Mesendoderm (in vitro differentiated cells): ENCODE measurements around the gene SCAP.

Experiments
- DNase-seq: peaks from one replicate; pipeline ENCODE4 v3.0.0; 2013
- H2AK5ac ChIP-seq: 2 replicates; pipeline ENCODE4 v1.6.1; 2013; ENCODE audit warnings: low read length, inconsistent platforms
- H2BK120ac ChIP-seq: 2 replicates; pipeline ENCODE4 v1.6.1; 2013; ENCODE audit warnings: low read depth, mild to moderate bottlenecking, low read length, moderate library complexity, mixed read lengths
- H2BK15ac ChIP-seq: replicated peaks from 2 replicates; pipeline ENCODE4 v1.6.1; 2013; ENCODE audit warnings: low read depth, mild to moderate bottlenecking, moderate library complexity
- H2BK5ac ChIP-seq: 2 replicates; pipeline ENCODE4 v1.6.1; 2013; ENCODE audit warnings: low read length, inconsistent platforms
- H3K18ac ChIP-seq: 2 replicates; pipeline ENCODE4 v1.6.1; 2013; ENCODE audit warnings: mild to moderate bottlenecking, low read length, mixed read lengths
- H3K23ac ChIP-seq: one replicate; pipeline ENCODE4 v1.6.1; 2013; ENCODE audit warnings: low read length
- H3K27ac ChIP-seq: 2 replicates; pipeline ENCODE4 v1.5.1; 2013; ENCODE audit warnings: low read depth, mild to moderate bottlenecking, inconsistent platforms, low read length, moderate library complexity
- H3K27me3 ChIP-seq: 2 replicates; pipeline ENCODE4 v1.6.1; 2013; ENCODE audit warnings: low read length, control low read depth, mild to moderate bottlenecking, inconsistent platforms; ENCODE audit not compliant: insufficient read depth, poor library complexity
- H3K36me3 ChIP-seq: 2 replicates; pipeline ENCODE4 v1.6.1; 2013; ENCODE audit warnings: low read length, inconsistent platforms; ENCODE audit not compliant: control insufficient read depth, insufficient read depth
- H3K4ac ChIP-seq: one replicate; pipeline ENCODE4 v1.6.1; 2013; ENCODE audit warnings: low read depth, mild to moderate bottlenecking, low read length, moderate library complexity
- H3K4me1 ChIP-seq: 2 replicates; pipeline ENCODE4 v1.6.1; 2013; ENCODE audit warnings: low read depth, low read length, inconsistent platforms; ENCODE audit not compliant: control insufficient read depth
- H3K4me2 ChIP-seq: 2 replicates; pipeline ENCODE4 v1.6.1; 2013; ENCODE audit warnings: low read length
- H3K4me3 ChIP-seq: 2 replicates; pipeline ENCODE4 v1.5.1; 2013; ENCODE audit warnings: mild to moderate bottlenecking, low read length
- H3K56ac ChIP-seq: one replicate; pipeline ENCODE4 v1.6.1; 2013; ENCODE audit warnings: low read length
- H3K79me1 ChIP-seq: 2 replicates; pipeline ENCODE4 v1.6.1; 2013; ENCODE audit warnings: low read length, inconsistent platforms
- H3K79me2 ChIP-seq: 2 replicates; pipeline ENCODE4 v1.6.1; 2013; ENCODE audit warnings: mild to moderate bottlenecking, low read length; ENCODE audit not compliant: control insufficient read depth, insufficient read depth
- H3K9ac ChIP-seq: 2 replicates; pipeline ENCODE4 v1.6.1; 2013; ENCODE audit warnings: low read length, inconsistent platforms
- H4K5ac ChIP-seq: one replicate; pipeline ENCODE4 v1.6.1; 2013; ENCODE audit warnings: low read length
- H4K8ac ChIP-seq: one replicate; pipeline ENCODE4 v1.6.1; 2013; ENCODE audit warnings: low read depth, mild to moderate bottlenecking, control low read depth, low read length, moderate library complexity
- WGBS: extraction: QIAGEN DNeasy Blood & Tissue Kit; methylation state at CpG from one replicate; pipeline ENCODE4 v1.1.7; 2013; ENCODE audit warnings: low lambda C conversion rate, missing lambda C conversion rate; ENCODE audit not compliant: insufficient coverage; ENCODE audit errors: extremely low coverage; 5-methylcytosine and 5-hydroxymethylcytosine counted together

Gene SCAP

DNA sequence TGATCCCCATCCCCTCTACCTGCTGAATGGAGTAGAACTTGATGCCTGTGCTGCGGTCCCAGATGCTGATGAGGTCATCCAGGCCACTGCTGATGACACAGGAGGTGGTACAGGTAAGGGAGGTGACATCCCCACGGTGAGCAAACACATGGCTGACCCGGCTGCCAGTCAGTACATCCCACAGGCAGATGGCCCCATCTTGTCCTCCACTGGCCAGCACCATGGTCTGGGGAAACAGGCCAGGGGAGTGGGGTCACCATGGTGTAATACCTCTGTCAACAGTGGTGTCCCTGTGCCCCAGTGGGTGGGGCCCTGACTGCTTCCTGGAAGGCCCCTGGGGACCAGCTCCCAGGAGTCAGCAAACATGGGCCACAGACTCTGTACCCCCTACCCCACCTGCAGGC lies 61.6 kb downstream of the SCAP start:
- Histone ChIP-seq H3K23ac (no peak overlapping the region), H4K8ac (no peak overlapping the region), H3K4me3 (no peak overlapping the region), H4K5ac (no peak overlapping the region), H2BK5ac (no peak overlapping the region), H3K27me3 (no peaks in the 10 kb centered on the region), H3K56ac (no peak overlapping the region), H3K4me2 (no peak overlapping the region), H3K79me2 (no peaks in the 10 kb centered on the region), H3K79me1 (no peaks in the 10 kb centered on the region), H3K27ac (no peak overlapping the region), H3K18ac (no peak overlapping the region), H3K9ac (no peak overlapping the region), H3K4ac (no peak overlapping the region), H2AK5ac (no peak overlapping the region), H2BK15ac (no peak overlapping the region), H3K4me1 (no peaks in the 10 kb centered on the region), H2BK120ac (no peak overlapping the region), H3K36me3 (peaks cover 18% of the 10 kb centered on the region)
- no CpG with 5 or more reads among the region's 3 CpGs for WGBS
- no peak for DNase-seq

DNA sequence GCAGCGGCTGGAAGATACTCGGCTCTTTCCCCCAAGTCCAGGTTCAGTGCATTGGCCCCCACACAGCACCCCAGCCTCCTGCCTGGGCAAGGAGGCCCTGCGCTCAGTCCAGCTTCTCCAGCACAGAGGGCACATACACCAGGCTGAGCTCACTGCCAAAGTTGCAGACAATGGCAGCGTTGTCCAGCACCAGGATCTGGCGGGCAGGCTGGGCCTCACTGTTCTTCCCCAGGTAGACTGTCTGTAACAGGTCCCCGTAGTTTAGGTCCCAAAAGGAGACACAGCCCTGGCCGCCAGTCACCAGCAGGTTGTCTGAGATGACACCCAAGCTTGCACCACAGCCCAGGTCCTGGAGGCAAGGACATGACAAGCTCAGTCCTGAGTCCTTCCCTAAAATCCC lies 62.0 kb downstream of the SCAP start:
- no peak overlapping the region for H3K4me2 ChIP-seq
- H3K9ac ChIP-seq, result no peak overlapping the region
- no peak overlapping the region for H3K4ac ChIP-seq
- H2BK120ac ChIP-seq, result no peak overlapping the region
- WGBS, result no CpG with 5 or more reads among the region's 7 CpGs
- H4K5ac ChIP-seq, result no peak overlapping the region
- H3K79me1 ChIP-seq, result no peaks in the 10 kb centered on the region
- H3K27ac ChIP-seq, result no peak overlapping the region
- H3K79me2 ChIP-seq, result no peaks in the 10 kb centered on the region
- no peak overlapping the region for H2AK5ac ChIP-seq
- no peaks in the 10 kb centered on the region for H3K4me1 ChIP-seq
- no peak for DNase-seq
- H3K56ac ChIP-seq, result no peak overlapping the region
- peaks cover 18% of the 10 kb centered on the region for H3K36me3 ChIP-seq
- H3K18ac ChIP-seq, result no peak overlapping the region
- H2BK15ac ChIP-seq, result no peak overlapping the region
- H3K23ac ChIP-seq, result no peak overlapping the region
- no peak overlapping the region for H4K8ac ChIP-seq
- H2BK5ac ChIP-seq, result no peak overlapping the region
- H3K27me3 ChIP-seq, result no peaks in the 10 kb centered on the region
- H3K4me3 ChIP-seq, result no peak overlapping the region

DNA sequence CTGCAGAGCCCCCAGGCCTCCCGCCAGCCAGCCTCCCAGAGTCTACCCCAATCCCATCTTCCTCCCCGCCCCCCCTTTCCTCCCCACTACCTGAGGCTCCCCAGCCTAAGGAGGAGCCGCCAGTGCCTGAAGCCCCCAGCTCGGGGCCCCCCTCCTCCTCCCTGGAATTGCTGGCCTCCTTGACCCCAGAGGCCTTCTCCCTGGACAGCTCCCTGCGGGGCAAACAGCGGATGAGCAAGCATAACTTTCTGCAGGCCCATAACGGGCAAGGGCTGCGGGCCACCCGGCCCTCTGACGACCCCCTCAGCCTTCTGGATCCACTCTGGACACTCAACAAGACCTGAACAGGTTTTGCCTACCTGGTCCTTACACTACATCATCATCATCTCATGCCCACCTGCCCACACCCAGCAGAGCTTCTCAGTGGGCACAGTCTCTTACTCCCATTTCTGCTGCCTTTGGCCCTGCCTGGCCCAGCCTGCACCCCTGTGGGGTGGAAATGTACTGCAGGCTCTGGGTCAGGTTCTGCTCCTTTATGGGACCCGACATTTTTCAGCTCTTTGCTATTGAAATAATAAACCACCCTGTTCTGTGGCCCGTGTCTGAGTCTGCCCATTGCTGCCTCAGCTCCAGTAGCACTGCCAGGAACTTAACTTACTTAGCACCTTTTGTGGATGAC lies 62.8 kb downstream of the SCAP start:
- Histone ChIP-seq H3K27ac (no peak overlapping the region), H3K27me3 (no peaks in the 10 kb centered on the region), H2BK5ac (no peak overlapping the region), H2AK5ac (no peak overlapping the region), H4K8ac (no peak overlapping the region), H3K79me2 (no peaks in the 10 kb centered on the region), H3K36me3 (peaks cover 21% of the 10 kb centered on the region), H4K5ac (no peak overlapping the region), H2BK120ac (no peak overlapping the region), H3K9ac (no peak overlapping the region), H3K23ac (no peak overlapping the region), H3K56ac (no peak overlapping the region), H3K79me1 (no peaks in the 10 kb centered on the region), H3K18ac (no peak overlapping the region), H3K4me3 (no peak overlapping the region), H2BK15ac (no peak overlapping the region), H3K4ac (no peak overlapping the region), H3K4me1 (no peaks in the 10 kb centered on the region), H3K4me2 (no peak overlapping the region)
- no peak for DNase-seq
- WGBS, result no CpG with 5 or more reads among the region's 12 CpGs

- H3K36me3 ChIP-seq, result peaks cover 23% of the 10 kb centered on the region
- H3K9ac ChIP-seq, result no peak overlapping the region
- WGBS, result no CpG with 5 or more reads among the region's 5 CpGs
- H3K4me3 ChIP-seq, result no peak overlapping the region
- H3K23ac ChIP-seq, result no peak overlapping the region
- H4K8ac ChIP-seq, result no peak overlapping the region
- no peak overlapping the region for H2BK5ac ChIP-seq
- H3K79me1 ChIP-seq, result no peaks in the 10 kb centered on the region
- H2AK5ac ChIP-seq, result no peak overlapping the region
- no peaks in the 10 kb centered on the region for H3K4me1 ChIP-seq
- no peaks in the 10 kb centered on the region for H3K27me3 ChIP-seq
- no peak overlapping the region for H2BK15ac ChIP-seq
- no peak overlapping the region for H2BK120ac ChIP-seq
- H3K27ac ChIP-seq, result no peak overlapping the region
- H3K4me2 ChIP-seq, result no peak overlapping the region
- H3K18ac ChIP-seq, result no peak overlapping the region
- H3K79me2 ChIP-seq, result no peaks in the 10 kb centered on the region
- DNase-seq, result no peak
- no peak overlapping the region for H4K5ac ChIP-seq
- H3K56ac ChIP-seq, result no peak overlapping the region
- no peak overlapping the region for H3K4ac ChIP-seq
These were observed 63.3 kb downstream of the SCAP start for GRCh38 chr3:47412453-47412756.

- no peaks in the 10 kb centered on the region for H3K79me1 ChIP-seq
- H3K36me3 ChIP-seq, result peaks cover 24% of the 10 kb centered on the region
- H3K4me2 ChIP-seq, result no peak overlapping the region
- DNase-seq, result no peak
- no peak overlapping the region for H2BK15ac ChIP-seq
- no peak overlapping the region for H3K18ac ChIP-seq
- H3K4ac ChIP-seq, result no peak overlapping the region
- H2BK5ac ChIP-seq, result no peak overlapping the region
- no peaks in the 10 kb centered on the region for H3K79me2 ChIP-seq
- no peak overlapping the region for H2AK5ac ChIP-seq
- WGBS, result no CpG with 5 or more reads among the region's 24 CpGs
- no peak overlapping the region for H3K4me3 ChIP-seq
- H3K56ac ChIP-seq, result no peak overlapping the region
- no peaks in the 10 kb centered on the region for H3K4me1 ChIP-seq
- no peak overlapping the region for H3K27ac ChIP-seq
- no peak overlapping the region for H3K23ac ChIP-seq
- H2BK120ac ChIP-seq, result no peak overlapping the region
- no peaks in the 10 kb centered on the region for H3K27me3 ChIP-seq
- no peak overlapping the region for H3K9ac ChIP-seq
- no peak overlapping the region for H4K8ac ChIP-seq
- H4K5ac ChIP-seq, result no peak overlapping the region
These were observed 63.9 kb downstream of the SCAP start for GRCh38 chr3:47411696-47412452.
